ENCODE results near the gene ZNF561. TPM values are rescaled to one million over a fixed set of nuclear protein-coding genes. Genes with fewer than 3 reads are reported as not detected.

ZNF561 gene
- 97.5 and 99.9 TPM in 2 replicates for total RNA-seq (2013; cell fraction: nucleolus; rRNA removed)
- total RNA-seq (2014; rRNA removed), result 15.3 and 23.7 TPM in 2 replicates
- total RNA-seq (2014; rRNA removed; fragmentation: Illumina TruSeq; extraction: Trizol), result 23.7 and 24.0 TPM in 2 replicates
- 17.7 and 21.2 TPM in 2 replicates for total RNA-seq (2021)
- polyA plus RNA-seq (2011; ENCODE audit: low read depth), result 12.1 TPM
- polyA plus RNA-seq (2011; rRNA removed), result 38.2 and 44.2 TPM in 2 replicates
- polyA plus RNA-seq (2011; cell fraction: cytosol; rRNA removed), result 23.3 and 26.9 TPM in 2 replicates
- polyA plus RNA-seq (2011; cell fraction: nucleus; rRNA removed), result 44.4 and 56.0 TPM in 2 replicates
- 20.8 and 21.0 TPM in 2 replicates for polyA plus RNA-seq (2012)
- 25.5 and 28.0 TPM in 2 replicates for polyA plus RNA-seq (2014; fragmentation: Illumina TruSeq; extraction: Trizol)
- 10 to 100 TPM; 12.8 to 18.8 TPM for polyA plus RNA-seq (2014; fragmentation: Nextera tagmentation; extraction: Ambion mirVana)
- 17.0 and 19.4 TPM in 2 replicates for polyA plus RNA-seq (2014; rRNA removed)
- polyA plus RNA-seq (2016; fragmentation: Nextera tagmentation; extraction: Ambion mirVana), result 10 to 100 TPM; 18.3 to 23.2 TPM
- polyA minus RNA-seq (2011; rRNA and poly(A)+ RNA removed), result 59.7 and 79.6 TPM in 2 replicates
- polyA minus RNA-seq (2011; cell fraction: cytosol; rRNA and poly(A)+ RNA removed), result 15.1 and 18.9 TPM in 2 replicates
- 43.5 and 57.7 TPM in 2 replicates for polyA minus RNA-seq (2011; cell fraction: nucleus; rRNA and poly(A)+ RNA removed)
- percentile 85 among the genes with signal in this experiment for Bru-seq, nascent RNA
- percentile 70 among the genes with signal in this experiment for BruChase-seq, experiment 1, labeled RNA remaining after a 6-hour chase
- percentile 82 among the genes with signal in this experiment for BruChase-seq, experiment 2, labeled RNA remaining after a 2-hour chase
- long read RNA-seq, experiment 1, full-length matches to known transcripts, result 2 of 2 reads
- long read RNA-seq, experiment 1, partial matches to known transcripts, result 0 of 2 reads
- long read RNA-seq, experiment 1, other reads (novel, unspliced or antisense), result 0 of 2 reads
- long read RNA-seq, experiment 2, full-length matches to known transcripts, result 34 of 55 reads
- long read RNA-seq, experiment 2, partial matches to known transcripts, result 6 of 55 reads
- long read RNA-seq, experiment 2, other reads (novel, unspliced or antisense), result 15 of 55 reads

DNA sequence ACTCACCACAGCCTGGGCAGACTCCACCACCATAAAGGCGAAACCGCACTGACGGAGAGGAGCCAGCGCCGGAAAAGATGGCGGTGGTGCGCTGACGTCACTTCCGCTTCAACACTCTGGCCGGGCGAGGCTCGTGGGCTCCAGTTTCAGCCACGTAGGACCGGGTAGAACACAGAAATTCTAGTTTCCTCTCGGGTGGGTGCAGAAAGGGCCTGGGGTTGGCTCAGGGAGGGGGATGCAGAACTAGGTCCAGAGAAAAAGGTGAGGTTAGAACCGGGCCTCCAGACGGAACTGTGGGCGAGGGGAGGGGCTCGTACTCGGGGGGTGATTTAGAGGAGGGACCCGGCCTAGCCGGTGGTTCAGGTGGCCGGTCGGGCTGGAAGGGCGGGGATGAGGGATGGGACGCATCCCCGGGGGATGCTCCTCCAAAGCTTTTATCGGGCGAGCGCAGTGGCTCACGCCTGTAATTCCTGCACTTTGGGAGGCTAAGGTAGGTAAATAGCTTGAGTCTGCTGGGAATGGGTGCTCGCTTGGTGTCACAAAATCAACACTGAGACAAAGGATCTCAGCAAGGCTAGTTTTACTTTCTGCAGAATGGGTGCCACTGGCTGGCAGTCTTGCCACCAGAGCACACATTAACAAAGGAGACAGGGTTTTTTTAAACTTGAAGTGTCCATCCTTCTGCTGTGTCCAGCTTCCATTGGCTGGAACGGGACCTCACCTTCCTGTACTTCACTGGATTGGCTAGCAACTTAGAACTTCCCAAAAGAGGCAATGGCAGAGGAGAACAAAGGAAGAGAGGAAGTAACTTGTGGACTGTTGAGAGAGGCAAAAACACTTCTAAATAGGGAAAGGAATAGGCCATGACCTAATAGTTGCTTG lies at the start of gene ZNF561:
Gene ZNF561, minus strand, starts transcription at position 77 of the 882 bp plus-strand sequence. CDS start 1,776 bp downstream, outside the sequence.
- POLR2A ChIA-PET, result interaction anchor here (1.5 kb wide), 1 partner anchor 174 kb away, joined by 4 read pairs; no protein-coding TSS in a partner anchor
- FAIRE-seq, result no peak
- in situ Hi-C loops (cut with MboI), result loop anchor here (5.0 to 10.0 kb wide), 2 partner anchors 171 to 487 kb away; no protein-coding TSS in a partner anchor
- ATAC-seq, result peak; percentile 94
- TSS peak; percentile 99 for BruUV-seq (replicated peaks)
- H3K79me2 ChIP-seq (ENCODE audit: control insufficient read depth, insufficient read depth, low read length), result peaks cover 18% of the 10 kb centered on the region
- no peaks in the 10 kb centered on the region for H3K27me3 ChIP-seq (replicated peaks in 1 of 2; ENCODE audit: control insufficient read depth in 2 of 2, insufficient read depth in 2 of 2, low read length in 1 of 2)
- SMC1A ChIA-PET (ENCODE audit: uncharacterized antibody, unreplicated experiment), result no interaction called here
- H3K9me3 ChIP-seq (replicated peaks; ENCODE audit: control insufficient read depth, insufficient read depth, low read length), result no peaks in the 10 kb centered on the region; the same call in 2 of the 3 replicates
- peak within 1 kb of the TSS; percentile 87 for H3K4me3 ChIP-seq
- CTCF ChIA-PET, result interaction anchor here (1.0 to 1.9 kb wide), 4 partner anchors 13 to 416 kb away, joined by 3 to 7 read pairs (median 4); no protein-coding TSS in a partner anchor
- intact Hi-C loops (cut with micrococcal nuclease; ENCODE audit: unreplicated experiment), result loop anchor here (1.0 kb wide), 1 partner anchor 485 kb away; no protein-coding TSS in a partner anchor
- RAD21 ChIA-PET (ENCODE audit: unreplicated experiment), result interaction anchor here (0.6 to 1.2 kb wide), 3 partner anchors 175 to 179 kb away, joined by 3 to 4 read pairs (median 3); no protein-coding TSS in a partner anchor
- H3K27ac ChIP-seq (ENCODE audit: control insufficient read depth, insufficient read depth), result peak within 1 kb of the TSS; percentile 99
- H3K9ac ChIP-seq (ENCODE audit: control insufficient read depth, insufficient read depth, low read length), result peak within 1 kb of the TSS; percentile 94
- peak within 1 kb of the TSS; percentile 85 for H3K4me2 ChIP-seq (ENCODE audit: control insufficient read depth, insufficient read depth)
- peak within 1 kb of the TSS; percentile 95 for H2AFZ ChIP-seq (ENCODE audit: control insufficient read depth, low read depth, low read length)
- peaks cover 3% of the 10 kb centered on the region; the same call in 1 of the 2 replicates for H3K4me1 ChIP-seq (ENCODE audit: control insufficient read depth, insufficient read depth, low read length)
- H4K20me1 ChIP-seq (ENCODE audit: control insufficient read depth, insufficient read depth), result no peaks in the 10 kb centered on the region
- DNase-seq (ENCODE audit: low read depth, low spot score), result peak; percentile 61
- WGBS (ENCODE audit: insufficient coverage, insufficient replicate concordance, low lambda C conversion rate, missing lambda C conversion rate), result 1% methylated on average over 33 of the region's 33 CpGs
- H3K36me3 ChIP-seq (ENCODE audit: control insufficient read depth in 2 of 2, insufficient read depth in 2 of 2, low read length in 1 of 2), result peaks cover 3 to 19% of the 10 kb centered on the region in 2 experiments
- TF ChIP-seq, protein P1, sequence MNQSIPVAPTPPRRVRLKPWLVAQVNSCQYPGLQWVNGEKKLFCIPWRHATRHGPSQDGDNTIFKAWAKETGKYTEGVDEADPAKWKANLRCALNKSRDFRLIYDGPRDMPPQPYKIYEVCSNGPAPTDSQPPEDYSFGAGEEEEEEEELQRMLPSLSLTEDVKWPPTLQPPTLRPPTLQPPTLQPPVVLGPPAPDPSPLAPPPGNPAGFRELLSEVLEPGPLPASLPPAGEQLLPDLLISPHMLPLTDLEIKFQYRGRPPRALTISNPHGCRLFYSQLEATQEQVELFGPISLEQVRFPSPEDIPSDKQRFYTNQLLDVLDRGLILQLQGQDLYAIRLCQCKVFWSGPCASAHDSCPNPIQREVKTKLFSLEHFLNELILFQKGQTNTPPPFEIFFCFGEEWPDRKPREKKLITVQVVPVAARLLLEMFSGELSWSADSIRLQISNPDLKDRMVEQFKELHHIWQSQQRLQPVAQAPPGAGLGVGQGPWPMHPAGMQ (IDR thresholded peaks at IDR 0.05; ENCODE audit: borderline replicate concordance), result no peak
- TF ChIP-seq RAD21 (IDR thresholded peaks at IDR 0.05; ENCODE audit: insufficient read depth, low read depth, low read length) (no peak), NR2C2 (IDR thresholded peaks at IDR 0.05; ENCODE audit: borderline replicate concordance, control insufficient read depth, insufficient read length, low read depth) (no peak), CREB1 (IDR thresholded peaks at IDR 0.05; ENCODE audit: low read depth) (peak; percentile 94), ASH2L (IDR thresholded peaks at IDR 0.05; ENCODE audit: borderline replicate concordance, low read depth) (no peak), EZH2 (IDR thresholded peaks at IDR 0.05; ENCODE audit: borderline replicate concordance, control insufficient read depth, low read depth, low read length) (no peak), RB1 (IDR thresholded peaks at IDR 0.05; ENCODE audit: borderline replicate concordance) (0 out of 2 replicates have a peak, but pooled peaks have one; percentile 93), HDAC2 (IDR thresholded peaks at IDR 0.05) (no peak; the same call in 1 of the 2 replicates), HDGF (IDR thresholded peaks at IDR 0.05) (no peak)
- TF ChIP-seq, protein P2, sequence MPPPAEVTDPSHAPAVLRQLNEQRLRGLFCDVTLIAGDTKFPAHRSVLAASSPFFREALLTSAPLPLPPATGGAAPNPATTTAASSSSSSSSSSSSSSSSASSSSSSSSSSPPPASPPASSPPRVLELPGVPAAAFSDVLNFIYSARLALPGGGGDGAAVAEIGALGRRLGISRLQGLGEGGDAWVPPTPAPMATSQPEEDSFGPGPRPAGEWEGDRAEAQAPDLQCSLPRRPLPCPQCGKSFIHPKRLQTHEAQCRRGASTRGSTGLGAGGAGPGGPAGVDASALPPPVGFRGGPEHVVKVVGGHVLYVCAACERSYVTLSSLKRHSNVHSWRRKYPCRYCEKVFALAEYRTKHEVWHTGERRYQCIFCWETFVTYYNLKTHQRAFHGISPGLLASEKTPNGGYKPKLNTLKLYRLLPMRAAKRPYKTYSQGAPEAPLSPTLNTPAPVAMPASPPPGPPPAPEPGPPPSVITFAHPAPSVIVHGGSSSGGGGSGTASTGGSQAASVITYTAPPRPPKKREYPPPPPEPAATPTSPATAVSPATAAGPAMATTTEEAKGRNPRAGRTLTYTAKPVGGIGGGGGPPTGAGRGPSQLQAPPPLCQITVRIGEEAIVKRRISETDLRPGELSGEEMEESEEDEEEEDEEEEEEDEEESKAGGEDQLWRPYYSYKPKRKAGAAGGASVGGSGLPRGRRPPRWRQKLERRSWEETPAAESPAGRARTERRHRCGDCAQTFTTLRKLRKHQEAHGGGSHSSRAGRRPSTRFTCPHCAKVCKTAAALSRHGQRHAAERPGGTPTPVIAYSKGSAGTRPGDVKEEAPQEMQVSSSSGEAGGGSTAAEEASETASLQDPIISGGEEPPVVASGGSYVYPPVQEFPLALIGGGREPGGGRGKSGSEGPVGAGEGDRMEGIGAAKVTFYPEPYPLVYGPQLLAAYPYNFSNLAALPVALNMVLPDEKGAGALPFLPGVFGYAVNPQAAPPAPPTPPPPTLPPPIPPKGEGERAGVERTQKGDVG (CRISPR knock-in tag; IDR thresholded peaks at IDR 0.05), result no peak

Measured in GM12878 (cell line).